Thyroid gland (tissue), 4 donors: Measurements from ENCODE around the gene PFN3. TPM values are rescaled to one million over a fixed set of nuclear protein-coding genes. Genes with fewer than 3 reads are reported as not detected.

Experiments used
- DNase-seq, 2 donors: peaks; one replicate each; pipeline ENCODE4 v3.0.0-alpha.2; 2019
- H3K27ac ChIP-seq, 3 donors: fragments of 200-600 bp; sonication (generic); 1 replicate in 2 of 3; 2 replicates in 1 of 3; pipeline ENCODE4 v1.5.1; 2016 to 2019; ENCODE audit warnings: mild to moderate bottlenecking in 1 of 3, moderate library complexity in 1 of 3
- H3K27me3 ChIP-seq: fragments of 200-600 bp; sonication (generic); one replicate; pipeline ENCODE4 v1.5.1; 2019
- H3K36me3 ChIP-seq, 2 donors: fragments of 200-600 bp; sonication (generic); one replicate each; pipeline ENCODE4 v1.5.1; 2016 to 2019
- H3K4me1 ChIP-seq, 2 donors: fragments of 200-600 bp; sonication (generic); one replicate each; pipeline ENCODE4 v1.5.1; 2017 to 2019
- H3K4me3 ChIP-seq, 3 donors: fragments of 200-600 bp; sonication (generic); replicated peaks in 1 of 3; 1 replicate in 2 of 3; 2 replicates in 1 of 3; pipeline ENCODE4 v1.5.1; 2016; ENCODE audit warnings: mild to moderate bottlenecking in 1 of 3
- H3K9me3 ChIP-seq: fragments of 200-600 bp; sonication (generic); one replicate; pipeline ENCODE4 v1.5.1; 2017
- CTCF ChIP-seq, 6 experiments: fragments of 200-600 bp in 3 of 6; fragments of 450-650 bp in 3 of 6; sonication (generic) in 3 of 6; IDR thresholded peaks; one replicate each; pipeline ENCODE4 v1.5.1; 2016 to 2019; ENCODE audit warnings: antibody characterized with exemption in 6 of 6, mild to moderate bottlenecking in 2 of 6, inconsistent platforms in 1 of 6, moderate library complexity in 1 of 6
- POLR2A ChIP-seq, 2 donors: fragments of 450-650 bp; IDR thresholded peaks; one replicate each; pipeline ENCODE4 v1.6.1; 2017; ENCODE audit warnings: antibody characterized with exemption in 2 of 2, mild to moderate bottlenecking in 2 of 2, moderate library complexity in 1 of 2
- WGBS, 2 donors: methylation state at CpG; one replicate each; pipeline ENCODE4 v1.1.5; 2017; 5-methylcytosine and 5-hydroxymethylcytosine counted together
- intact Hi-C: fragments of 100-400 bp; cut with DNase I; formaldehyde crosslinking; loops from one replicate; pipeline ENCODE4 v1.15.1; 2023
- total RNA-seq, 4 donors: library from RNA; depleted of rRNA; stranded (reverse); fragments of >200 nt; gene quantifications; one replicate each; pipeline ENCODE4 v1.2.3, GENCODE V29; 2016

PFN3 gene
- total RNA-seq, 4 donors from 2014 or later: not detected

GRCh38 chr5:177444106-177445051 lies 43.9 kb upstream of the PFN3 start:
- H3K27me3 ChIP-seq: no peaks in the 10 kb centered on the region
- TF ChIP-seq POLR2A (IDR thresholded peaks at IDR 0.05): no peak
- TF ChIP-seq CTCF (IDR thresholded peaks at IDR 0.05): no peak
- DNase-seq: no peak
- H3K9me3 ChIP-seq: no peaks in the 10 kb centered on the region
- intact Hi-C loops: no loop called here
- WGBS, 2 donors: 55 to 71% methylated on average over 7 of the region's 7 CpGs
- H3K27ac ChIP-seq: no peak overlapping the region
- peaks cover 16 to 24% of the 10 kb centered on the region in 2 donors for H3K4me1 ChIP-seq
- H3K4me3 ChIP-seq: no peak overlapping the region
- H3K36me3 ChIP-seq: peaks cover 0 to 2% of the 10 kb centered on the region in 2 donors

- no peaks in the 10 kb centered on the region for H3K27me3 ChIP-seq
- no peak for DNase-seq
- intact Hi-C loops: no loop called here
- peaks cover 2 to 6% of the 10 kb centered on the region in 2 donors for H3K36me3 ChIP-seq
- H3K27ac ChIP-seq: no peak overlapping the region
- H3K9me3 ChIP-seq: no peaks in the 10 kb centered on the region
- TF ChIP-seq CTCF (IDR thresholded peaks at IDR 0.05) (no peak), POLR2A (IDR thresholded peaks at IDR 0.05) (no peak)
- 80% methylated on average over 10 to 13 of the region's 15 CpGs for WGBS, 2 donors
- peaks cover 16 to 24% of the 10 kb centered on the region in 2 donors for H3K4me1 ChIP-seq
- no peak overlapping the region for H3K4me3 ChIP-seq
These were observed 42.9 kb upstream of the PFN3 start for GRCh38 chr5:177443144-177443983.

GRCh38 chr5:177442066-177442826 lies 41.8 kb upstream of the PFN3 start:
- DNase-seq: no peak
- intact Hi-C loops: no loop called here
- Histone ChIP-seq H3K9me3 (no peaks in the 10 kb centered on the region), H3K27me3 (no peaks in the 10 kb centered on the region), H3K27ac (no peak overlapping the region), H3K4me3 (no peak overlapping the region), H3K4me1 (peaks cover 9 to 14% of the 10 kb centered on the region in 2 donors), H3K36me3 (peaks cover 2 to 13% of the 10 kb centered on the region in 2 donors)
- 89 to 93% methylated on average over 17 to 18 of the region's 20 CpGs for WGBS, 2 donors
- TF ChIP-seq CTCF (IDR thresholded peaks at IDR 0.05) (no peak), POLR2A (IDR thresholded peaks at IDR 0.05) (no peak)

GRCh38 chr5:177440990-177441780 lies 40.7 kb upstream of the PFN3 start:
- WGBS, 2 donors: 91 to 95% methylated on average over 19 to 24 of the region's 26 CpGs
- Histone ChIP-seq H3K27me3 (no peaks in the 10 kb centered on the region), H3K9me3 (no peaks in the 10 kb centered on the region), H3K36me3 (peaks cover 9 to 16% of the 10 kb centered on the region in 2 donors), H3K4me3 (no peak overlapping the region), H3K27ac (no peak overlapping the region), H3K4me1 (peaks cover 3 to 5% of the 10 kb centered on the region in 2 donors)
- TF ChIP-seq CTCF (IDR thresholded peaks at IDR 0.05) (no peak), POLR2A (IDR thresholded peaks at IDR 0.05) (no peak)
- no peak for DNase-seq
- intact Hi-C loops: no loop called here
